Activated B cell treated with CpG ODN at 0.5 μM for 24 hours (primary cell): Measurements from ENCODE around the gene HABP4. TPM values are rescaled to one million over a fixed set of nuclear protein-coding genes. Genes with fewer than 3 reads are reported as not detected.

Experiments
- ATAC-seq: fragments of 200-7000 bp; cut with Tn5 transposase; one replicate; pipeline ENCODE4 v1.10.0; 2021; ENCODE audit warnings: low read depth, mild to moderate bottlenecking, moderate library complexity
- CTCF ChIA-PET: fragments of 350-600 bp; sonication (Branson Sonifier 250); formaldehyde crosslinking; loops from one replicate; lab custom pipeline; 2021; ENCODE audit warnings: antibody characterized with exemption; lab: Charles Lee
- POLR2A ChIA-PET: fragments of 350-600 bp; sonication (Branson Sonifier 250); formaldehyde crosslinking; loops from one replicate; lab custom pipeline; 2021; ENCODE audit warnings: antibody characterized with exemption; lab: Charles Lee
- DNase-seq: peaks from one replicate; pipeline ENCODE4 v3.0.0; 2022
- H3K27ac Mint-ChIP-seq: one replicate; pipeline ENCODE4 v1.8.0; 2020; ENCODE audit warnings: mixed read lengths
- H3K27me3 Mint-ChIP-seq: one replicate; pipeline ENCODE4 v1.8.0; 2021; ENCODE audit warnings: mixed read lengths
- H3K36me3 Mint-ChIP-seq: one replicate; pipeline ENCODE4 v1.8.0; 2021; ENCODE audit warnings: low read depth, mixed read lengths
- H3K4me1 Mint-ChIP-seq: one replicate; pipeline ENCODE4 v1.8.0; 2021; ENCODE audit warnings: mixed read lengths
- H3K4me3 Mint-ChIP-seq: one replicate; pipeline ENCODE4 v1.8.0; 2020; ENCODE audit warnings: mild to moderate bottlenecking, mixed read lengths
- H3K9me3 Mint-ChIP-seq: one replicate; pipeline ENCODE4 v1.8.0; 2020; ENCODE audit warnings: mixed read lengths
- CTCF ChIP-seq: fragments of 200-600 bp; IDR thresholded peaks from one replicate; pipeline ENCODE4 v1.8.0; 2022; ENCODE audit warnings: antibody characterized with exemption, mild to moderate bottlenecking
- intact Hi-C: fragments of 100-400 bp; cut with micrococcal nuclease; formaldehyde crosslinking; loops from one replicate; pipeline ENCODE4 v1.15.1; 2024
- total RNA-seq: library from RNA; stranded (reverse); gene quantifications from 2 replicates; pipeline ENCODE4 v1.2.3, GENCODE V29; 2022

The HABP4 gene
- total RNA-seq, 1 donor from 2014 or later, result 8.1 TPM

GRCh38 chr9:96494215-96494800, 44.3 kb downstream of the HABP4 start:
- intact Hi-C loops, result no loop called here
- Mint-ChIP-seq H3K4me1 (no peaks in the 10 kb centered on the region), H3K27ac (no peak overlapping the region), H3K27me3 (no peaks in the 10 kb centered on the region), H3K4me3 (no peak overlapping the region), H3K36me3 (peaks cover 22% of the 10 kb centered on the region), H3K9me3 (no peaks in the 10 kb centered on the region)
- DNase-seq (no peak), ATAC-seq (no peak)
- TF ChIP-seq CTCF, result no peak
- CTCF ChIA-PET, result no interaction called here
- POLR2A ChIA-PET, result no interaction called here

GRCh38 chr9:96495341-96495740, 45.4 kb downstream of the HABP4 start:
- CTCF ChIA-PET, result no interaction called here
- intact Hi-C loops, result no loop called here
- H3K27me3 Mint-ChIP-seq, result no peaks in the 10 kb centered on the region
- POLR2A ChIA-PET, result no interaction called here
- ATAC-seq, result no peak
- H3K4me1 Mint-ChIP-seq, result no peaks in the 10 kb centered on the region
- no peak overlapping the region for H3K4me3 Mint-ChIP-seq
- H3K9me3 Mint-ChIP-seq, result no peaks in the 10 kb centered on the region
- H3K36me3 Mint-ChIP-seq, result peaks cover 14% of the 10 kb centered on the region
- no peak overlapping the region for H3K27ac Mint-ChIP-seq
- DNase-seq, result no peak
- no peak for TF ChIP-seq CTCF

GRCh38 chr9:96496368-96497116, 46.6 kb downstream of the HABP4 start:
- DNase-seq (no peak), ATAC-seq (no peak)
- ChIA-PET CTCF (no interaction called here), POLR2A (no interaction called here)
- no peaks in the 10 kb centered on the region for H3K4me1 Mint-ChIP-seq
- H3K4me3 Mint-ChIP-seq, result no peak overlapping the region
- H3K9me3 Mint-ChIP-seq, result no peaks in the 10 kb centered on the region
- H3K27me3 Mint-ChIP-seq, result no peaks in the 10 kb centered on the region
- H3K27ac Mint-ChIP-seq, result no peak overlapping the region
- peaks cover 2% of the 10 kb centered on the region for H3K36me3 Mint-ChIP-seq
- TF ChIP-seq CTCF, result no peak
- intact Hi-C loops, result no loop called here

- intact Hi-C loops, result no loop called here
- Mint-ChIP-seq H3K4me1 (no peaks in the 10 kb centered on the region), H3K9me3 (no peaks in the 10 kb centered on the region), H3K4me3 (no peak overlapping the region), H3K27ac (no peak overlapping the region), H3K27me3 (no peaks in the 10 kb centered on the region), H3K36me3 (no peaks in the 10 kb centered on the region)
- DNase-seq, result no peak
- ChIA-PET CTCF (no interaction called here), POLR2A (no interaction called here)
- TF ChIP-seq CTCF, result no peak
- no peak for ATAC-seq
Measured at GRCh38 chr9:96497117-96497399, 47.1 kb downstream of the HABP4 start.

- intact Hi-C loops, result no loop called here
- Mint-ChIP-seq H3K4me3 (no peak overlapping the region), H3K27ac (no peak overlapping the region), H3K4me1 (no peaks in the 10 kb centered on the region), H3K9me3 (no peaks in the 10 kb centered on the region), H3K27me3 (no peaks in the 10 kb centered on the region), H3K36me3 (peaks cover 3% of the 10 kb centered on the region)
- POLR2A ChIA-PET, result no interaction called here
- TF ChIP-seq CTCF, result no peak
- DNase-seq (no peak), ATAC-seq (no peak)
- CTCF ChIA-PET, result interaction anchor here (1.4 kb wide), 1 partner anchor 171 kb away, joined by 3 read pairs; no protein-coding TSS in a partner anchor
Measured at GRCh38 chr9:96498796-96499195, 48.8 kb downstream of the HABP4 start.
